Measurements from ENCODE around the gene FOCAD.

- TF ChIP-seq CTCF (conservative IDR thresholded peaks at IDR 0.05 in 1 of 2, IDR thresholded peaks at IDR 0.05 in 1 of 2; ENCODE audit: extremely low read depth in 1 of 2, insufficient read depth in 1 of 2, low read depth in 1 of 2, low read length in 2 of 2) (no peak), EZH2 (IDR thresholded peaks at IDR 0.05; ENCODE audit: borderline replicate concordance, low read length) (no peak)
These were observed 43.5 kb upstream of the FOCAD start for GRCh38 chr9:20640331-20641187.
